GM23338 (cell line): Measurements from ENCODE around the gene SZRD1.

ENCODE experiments used
- EZH2 ChIP-seq: fragments of 200-600 bp; sonication (generic); IDR thresholded peaks from one replicate; pipeline ENCODE4 v1.8.0; 2017; ENCODE audit warnings: antibody characterized with exemption, mild to moderate bottlenecking, low read depth; ENCODE audit not compliant: unreplicated experiment
- REST ChIP-seq: IDR thresholded peaks from one replicate; pipeline ENCODE4 v1.6.1; 2018; ENCODE audit warnings: antibody characterized with exemption; ENCODE audit not compliant: unreplicated experiment
- TF ChIP-seq, protein P1 (sequence below), 2 experiments: fragments of 200-600 bp in 1 of 2; sonication (generic) in 1 of 2; conservative IDR thresholded peaks; 2 replicates each; pipeline versions ENCODE4 v1.5.1 to v1.6.1; 2016 to 2017; ENCODE audit warnings: antibody characterized with exemption in 2 of 2, low read depth in 2 of 2, mild to moderate bottlenecking in 2 of 2, moderate library complexity in 1 of 2

DNA sequence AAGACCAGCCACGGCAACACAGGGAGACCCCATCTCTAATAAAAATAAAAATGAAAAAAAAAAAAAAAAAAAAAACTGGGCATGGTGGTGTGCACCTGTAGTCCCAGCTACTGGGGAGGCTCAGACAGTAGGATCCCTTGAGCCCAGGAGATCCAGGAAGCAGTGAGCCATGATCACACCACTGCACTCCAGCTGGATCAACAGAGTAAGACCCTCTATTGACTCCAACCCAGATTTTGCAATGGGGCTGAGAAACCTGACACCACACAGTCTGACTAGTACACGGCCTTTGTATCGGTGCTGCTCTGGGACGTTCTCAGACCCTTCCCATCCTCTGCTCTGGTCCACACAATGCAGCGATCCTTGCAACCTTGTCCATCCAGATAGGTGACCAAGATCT lies 38.4 kb downstream of the SZRD1 start:
- TF ChIP-seq REST, result no peak
- TF ChIP-seq, protein P1, sequence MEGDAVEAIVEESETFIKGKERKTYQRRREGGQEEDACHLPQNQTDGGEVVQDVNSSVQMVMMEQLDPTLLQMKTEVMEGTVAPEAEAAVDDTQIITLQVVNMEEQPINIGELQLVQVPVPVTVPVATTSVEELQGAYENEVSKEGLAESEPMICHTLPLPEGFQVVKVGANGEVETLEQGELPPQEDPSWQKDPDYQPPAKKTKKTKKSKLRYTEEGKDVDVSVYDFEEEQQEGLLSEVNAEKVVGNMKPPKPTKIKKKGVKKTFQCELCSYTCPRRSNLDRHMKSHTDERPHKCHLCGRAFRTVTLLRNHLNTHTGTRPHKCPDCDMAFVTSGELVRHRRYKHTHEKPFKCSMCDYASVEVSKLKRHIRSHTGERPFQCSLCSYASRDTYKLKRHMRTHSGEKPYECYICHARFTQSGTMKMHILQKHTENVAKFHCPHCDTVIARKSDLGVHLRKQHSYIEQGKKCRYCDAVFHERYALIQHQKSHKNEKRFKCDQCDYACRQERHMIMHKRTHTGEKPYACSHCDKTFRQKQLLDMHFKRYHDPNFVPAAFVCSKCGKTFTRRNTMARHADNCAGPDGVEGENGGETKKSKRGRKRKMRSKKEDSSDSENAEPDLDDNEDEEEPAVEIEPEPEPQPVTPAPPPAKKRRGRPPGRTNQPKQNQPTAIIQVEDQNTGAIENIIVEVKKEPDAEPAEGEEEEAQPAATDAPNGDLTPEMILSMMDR (conservative IDR thresholded peaks at IDR 0.05; ENCODE audit: low read depth in 2 of 2), result no peak
- TF ChIP-seq EZH2, result no peak
